HEK293 (cell line): Measurements from ENCODE around the gene BIRC6.

Experiments used
- CTCF ChIP-seq: fragments of 450-650 bp; formaldehyde crosslinking; IDR thresholded peaks from 2 replicates; pipeline ENCODE4 v1.5.1; 2016; ENCODE audit warnings: missing biosample characterization, missing genetic modification characterization
- ZNF335 ChIP-seq: fragments of 450-650 bp; formaldehyde crosslinking; conservative IDR thresholded peaks from 2 replicates; pipeline ENCODE4 v1.5.1; 2016; ENCODE audit warnings: missing biosample characterization, missing genetic modification characterization
- ZNF391 ChIP-seq: fragments of 450-650 bp; formaldehyde crosslinking; IDR thresholded peaks from 2 replicates; pipeline ENCODE4 v1.5.1; 2016; ENCODE audit warnings: low read depth, missing biosample characterization, missing genetic modification characterization, borderline replicate concordance
- TF ChIP-seq, protein P1 (sequence below): fragments of 450-650 bp; formaldehyde crosslinking; IDR thresholded peaks from 2 replicates; pipeline ENCODE4 v1.5.1; 2016; ENCODE audit warnings: missing biosample characterization, missing genetic modification characterization

DNA sequence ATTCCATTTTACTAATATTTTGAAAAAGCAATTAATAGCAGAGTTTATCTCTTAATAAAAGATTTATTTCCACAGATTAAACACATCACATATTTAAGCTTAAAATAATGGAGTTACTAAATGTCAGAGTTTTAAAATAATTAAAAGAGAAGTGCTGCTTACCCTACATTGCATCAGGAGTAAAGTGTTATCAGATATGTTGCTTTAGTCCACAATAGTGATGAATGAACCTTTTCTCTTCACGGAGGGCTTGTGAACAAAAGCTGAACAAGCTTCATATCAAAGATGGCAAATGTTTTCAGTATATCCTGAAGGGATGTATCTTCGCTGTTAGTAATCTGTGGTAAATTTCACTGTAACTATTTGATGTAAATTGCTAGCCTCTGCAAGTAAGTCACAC, 201.7 kb downstream of the BIRC6 start:
- TF ChIP-seq CTCF (tag by site-specific recombination) (no peak), ZNF335 (tag by site-specific recombination) (no peak), ZNF391 (tag by site-specific recombination) (no peak)
- TF ChIP-seq, protein P1, sequence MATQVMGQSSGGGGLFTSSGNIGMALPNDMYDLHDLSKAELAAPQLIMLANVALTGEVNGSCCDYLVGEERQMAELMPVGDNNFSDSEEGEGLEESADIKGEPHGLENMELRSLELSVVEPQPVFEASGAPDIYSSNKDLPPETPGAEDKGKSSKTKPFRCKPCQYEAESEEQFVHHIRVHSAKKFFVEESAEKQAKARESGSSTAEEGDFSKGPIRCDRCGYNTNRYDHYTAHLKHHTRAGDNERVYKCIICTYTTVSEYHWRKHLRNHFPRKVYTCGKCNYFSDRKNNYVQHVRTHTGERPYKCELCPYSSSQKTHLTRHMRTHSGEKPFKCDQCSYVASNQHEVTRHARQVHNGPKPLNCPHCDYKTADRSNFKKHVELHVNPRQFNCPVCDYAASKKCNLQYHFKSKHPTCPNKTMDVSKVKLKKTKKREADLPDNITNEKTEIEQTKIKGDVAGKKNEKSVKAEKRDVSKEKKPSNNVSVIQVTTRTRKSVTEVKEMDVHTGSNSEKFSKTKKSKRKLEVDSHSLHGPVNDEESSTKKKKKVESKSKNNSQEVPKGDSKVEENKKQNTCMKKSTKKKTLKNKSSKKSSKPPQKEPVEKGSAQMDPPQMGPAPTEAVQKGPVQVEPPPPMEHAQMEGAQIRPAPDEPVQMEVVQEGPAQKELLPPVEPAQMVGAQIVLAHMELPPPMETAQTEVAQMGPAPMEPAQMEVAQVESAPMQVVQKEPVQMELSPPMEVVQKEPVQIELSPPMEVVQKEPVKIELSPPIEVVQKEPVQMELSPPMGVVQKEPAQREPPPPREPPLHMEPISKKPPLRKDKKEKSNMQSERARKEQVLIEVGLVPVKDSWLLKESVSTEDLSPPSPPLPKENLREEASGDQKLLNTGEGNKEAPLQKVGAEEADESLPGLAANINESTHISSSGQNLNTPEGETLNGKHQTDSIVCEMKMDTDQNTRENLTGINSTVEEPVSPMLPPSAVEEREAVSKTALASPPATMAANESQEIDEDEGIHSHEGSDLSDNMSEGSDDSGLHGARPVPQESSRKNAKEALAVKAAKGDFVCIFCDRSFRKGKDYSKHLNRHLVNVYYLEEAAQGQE (tag by site-specific recombination), result no peak
